GM12878 (cell line): ENCODE results near the gene PAX7.

ENCODE experiments used
- CTCF ChIP-seq, 3 experiments: IDR thresholded peaks in 2 of 3; conservative IDR thresholded peaks in 1 of 3; 2 replicates each; pipeline ENCODE4 v1.5.1; 2011; ENCODE audit warnings: low read depth in 3 of 3, low read length in 3 of 3, mild to moderate bottlenecking in 3 of 3, control low read depth in 2 of 3, moderate library complexity in 2 of 3, inconsistent platforms in 1 of 3, mixed read lengths in 1 of 3; ENCODE audit not compliant: control insufficient read depth in 2 of 3, insufficient read depth in 1 of 3; ENCODE audit errors: extremely low read depth in 1 of 3
- ESRRA ChIP-seq: IDR thresholded peaks from 2 replicates; pipeline ENCODE4 v1.6.1; 2012; ENCODE audit warnings: mild to moderate bottlenecking, low read length, improper control_type of control experiment
- MXI1 ChIP-seq: fragments of 150-350 bp; IDR thresholded peaks from 2 replicates; pipeline ENCODE4 v1.6.1; 2011; ENCODE audit warnings: low read depth, mild to moderate bottlenecking, inconsistent platforms, low read length, improper control_type of control experiment

- TF ChIP-seq CTCF (IDR thresholded peaks at IDR 0.05 in 2 of 3, conservative IDR thresholded peaks at IDR 0.05 in 1 of 3; ENCODE audit: control insufficient read depth in 2 of 3, extremely low read depth in 1 of 3, insufficient read depth in 1 of 3, low read depth in 3 of 3, low read length in 3 of 3) (no peak), MXI1 (no peak), ESRRA (no peak)
Observed at GRCh38 chr1:18796950-18797349, 166.3 kb downstream of the PAX7 start.
